Body of pancreas (tissue), 4 donors: ENCODE results near the gene STK36. TPM values are rescaled to one million over a fixed set of nuclear protein-coding genes. Genes with fewer than 3 reads are reported as not detected.
"Not testable (repeated sequence)": the region's sequence is repeated elsewhere in the genome, so short reads cannot be mapped to it uniquely, and the experiment has no call there.

Source experiments
- ATAC-seq: fragments of 150-250 bp; one replicate; pipeline ENCODE4 v1.9.1; 2016
- DNase-seq, 4 donors: peaks; one replicate each; pipeline ENCODE4 v3.0.0-alpha.2; 2019
- H3K27ac ChIP-seq, 4 donors: fragments of 200-600 bp; sonication (generic); 1 replicate in 3 of 4; 2 replicates in 1 of 4; pipeline versions ENCODE4 v1.5.1 to v1.6.1; 2016 to 2019; ENCODE audit warnings: mild to moderate bottlenecking in 1 of 4, mixed read lengths in 1 of 4, moderate library complexity in 1 of 4
- H3K27me3 ChIP-seq, 2 donors: fragments of 200-600 bp; sonication (generic); one replicate each; pipeline ENCODE4 v1.6.0; 2016; ENCODE audit warnings: mild to moderate bottlenecking in 1 of 2
- H3K36me3 ChIP-seq, 2 donors: fragments of 200-600 bp; sonication (generic); replicated peaks in 1 of 2; 2 replicates each; pipeline ENCODE4 v1.5.1; 2016; ENCODE audit warnings: low read depth in 2 of 2; ENCODE audit not compliant: insufficient read depth in 1 of 2
- H3K4me1 ChIP-seq: fragments of 200-600 bp; sonication (generic); one replicate; pipeline ENCODE4 v1.6.0; 2016
- H3K4me3 ChIP-seq, 2 donors: fragments of 200-600 bp; sonication (generic); 1 replicate in 1 of 2; 2 replicates in 1 of 2; pipeline ENCODE4 v1.5.1; 2016 to 2019
- H3K9me3 ChIP-seq, 3 donors: fragments of 200-600 bp; sonication (generic); 1 replicate in 2 of 3; 2 replicates in 1 of 3; pipeline ENCODE4 v1.5.1; 2016
- POLR2A ChIP-seq, 3 donors: fragments of 450-650 bp; IDR thresholded peaks; one replicate each; pipeline ENCODE4 v1.6.1; 2016; ENCODE audit warnings: antibody characterized with exemption in 3 of 3, mild to moderate bottlenecking in 2 of 3
- WGBS, 2 donors: methylation state at CpG; one replicate each; pipeline ENCODE4 v1.1.5; 2017; 5-methylcytosine and 5-hydroxymethylcytosine counted together
- intact Hi-C: fragments of 100-400 bp; cut with DNase I; formaldehyde crosslinking; loops from one replicate; pipeline ENCODE4 v1.15.1; 2023
- total RNA-seq, 2 donors: library from RNA; depleted of rRNA; stranded (reverse); fragments of >200 nt; gene quantifications; one replicate each; pipeline ENCODE4 v1.1.0, GENCODE V29; 2016
- TF ChIP-seq, protein P1 (sequence below), 7 experiments: fragments of 450-650 bp in 4 of 7; fragments of 200-600 bp in 3 of 7; sonication (generic) in 3 of 7; IDR thresholded peaks; one replicate each; pipeline ENCODE4 v1.5.1; 2016 to 2019; ENCODE audit warnings: antibody characterized with exemption in 7 of 7

The STK36 gene
- total RNA-seq, 2 donors from 2014 or later: 35.0 to 57.4 TPM

DNA sequence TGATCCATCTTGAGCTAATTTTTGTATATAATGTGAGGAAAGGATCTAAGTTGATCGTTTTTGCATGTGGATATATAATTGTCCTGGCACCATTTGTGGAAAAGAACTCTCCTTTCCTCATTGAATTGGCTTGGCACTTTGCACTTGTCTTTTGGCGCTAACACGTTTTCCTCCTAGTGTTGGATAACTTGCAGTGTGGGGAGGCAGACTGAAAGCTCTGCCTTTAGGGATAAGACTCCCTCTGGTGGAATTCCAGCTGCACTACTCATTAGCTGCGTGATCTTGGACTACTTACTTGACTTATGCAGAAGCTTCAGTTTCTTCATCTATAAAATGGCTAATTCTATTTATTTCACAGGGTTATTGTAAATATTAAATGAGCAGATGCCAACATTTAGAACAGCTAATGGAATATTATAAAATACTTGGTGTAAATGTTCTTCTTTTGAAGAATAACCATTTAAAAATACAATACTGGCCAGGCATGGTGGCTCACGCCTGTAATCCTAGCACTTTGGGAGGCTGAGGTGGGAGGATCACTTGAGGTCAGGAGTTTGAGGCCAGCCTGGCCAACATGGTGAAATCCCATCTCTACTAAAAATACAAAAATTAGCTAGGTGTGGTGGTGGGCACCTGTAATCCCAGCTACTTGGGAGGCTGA, 15.6 kb downstream of the STK36 start:
- H3K4me1 ChIP-seq, H3K9me3 ChIP-seq, H3K4me3 ChIP-seq, H3K27me3 ChIP-seq, intact Hi-C loops, H3K27ac ChIP-seq: not testable (repeated sequence)
- H3K36me3 ChIP-seq: peaks cover 0 to 15% of the 10 kb centered on the region in 2 donors
- DNase-seq (peak; percentile 57 to 77 (median 68)), ATAC-seq (peak; percentile 87)
- 18 to 20% methylated on average over 5 of the region's 5 CpGs for WGBS, 2 donors
- TF ChIP-seq, protein P1, sequence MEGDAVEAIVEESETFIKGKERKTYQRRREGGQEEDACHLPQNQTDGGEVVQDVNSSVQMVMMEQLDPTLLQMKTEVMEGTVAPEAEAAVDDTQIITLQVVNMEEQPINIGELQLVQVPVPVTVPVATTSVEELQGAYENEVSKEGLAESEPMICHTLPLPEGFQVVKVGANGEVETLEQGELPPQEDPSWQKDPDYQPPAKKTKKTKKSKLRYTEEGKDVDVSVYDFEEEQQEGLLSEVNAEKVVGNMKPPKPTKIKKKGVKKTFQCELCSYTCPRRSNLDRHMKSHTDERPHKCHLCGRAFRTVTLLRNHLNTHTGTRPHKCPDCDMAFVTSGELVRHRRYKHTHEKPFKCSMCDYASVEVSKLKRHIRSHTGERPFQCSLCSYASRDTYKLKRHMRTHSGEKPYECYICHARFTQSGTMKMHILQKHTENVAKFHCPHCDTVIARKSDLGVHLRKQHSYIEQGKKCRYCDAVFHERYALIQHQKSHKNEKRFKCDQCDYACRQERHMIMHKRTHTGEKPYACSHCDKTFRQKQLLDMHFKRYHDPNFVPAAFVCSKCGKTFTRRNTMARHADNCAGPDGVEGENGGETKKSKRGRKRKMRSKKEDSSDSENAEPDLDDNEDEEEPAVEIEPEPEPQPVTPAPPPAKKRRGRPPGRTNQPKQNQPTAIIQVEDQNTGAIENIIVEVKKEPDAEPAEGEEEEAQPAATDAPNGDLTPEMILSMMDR (IDR thresholded peaks at IDR 0.05): peak; percentile 40 to 85 (median 75)

DNA sequence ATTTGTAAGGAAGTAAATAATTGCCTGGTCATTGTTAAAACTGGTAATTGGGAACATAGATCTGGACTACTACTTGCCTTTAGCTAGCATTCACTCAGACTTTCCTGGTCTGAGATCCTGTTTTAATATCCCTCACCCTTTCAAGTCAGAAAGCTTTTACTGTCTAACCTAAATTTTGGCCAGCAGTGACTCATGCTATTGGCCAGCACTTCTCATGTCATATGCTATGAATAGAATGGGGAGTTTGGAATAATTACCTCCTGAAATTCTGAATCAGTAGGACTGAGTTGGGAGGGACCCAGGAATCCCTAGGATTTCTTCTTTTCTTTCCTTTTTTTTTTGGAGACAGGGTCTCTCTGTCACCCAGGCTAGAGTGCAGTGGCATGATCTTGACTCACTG, 19.3 kb downstream of the STK36 start:
- no peaks in the 10 kb centered on the region for H3K4me1 ChIP-seq
- TF ChIP-seq POLR2A (IDR thresholded peaks at IDR 0.05): no peak
- TF ChIP-seq, protein P1 (IDR thresholded peaks at IDR 0.05): no peak
- intact Hi-C loops: no loop called here
- no peaks in the 10 kb centered on the region for H3K27me3 ChIP-seq
- DNase-seq (no peak), ATAC-seq (no peak)
- H3K4me3 ChIP-seq: no peak overlapping the region
- no peak overlapping the region for H3K27ac ChIP-seq
- H3K36me3 ChIP-seq: peaks cover 0 to 23% of the 10 kb centered on the region in 2 donors
- no peaks in the 10 kb centered on the region for H3K9me3 ChIP-seq

DNA sequence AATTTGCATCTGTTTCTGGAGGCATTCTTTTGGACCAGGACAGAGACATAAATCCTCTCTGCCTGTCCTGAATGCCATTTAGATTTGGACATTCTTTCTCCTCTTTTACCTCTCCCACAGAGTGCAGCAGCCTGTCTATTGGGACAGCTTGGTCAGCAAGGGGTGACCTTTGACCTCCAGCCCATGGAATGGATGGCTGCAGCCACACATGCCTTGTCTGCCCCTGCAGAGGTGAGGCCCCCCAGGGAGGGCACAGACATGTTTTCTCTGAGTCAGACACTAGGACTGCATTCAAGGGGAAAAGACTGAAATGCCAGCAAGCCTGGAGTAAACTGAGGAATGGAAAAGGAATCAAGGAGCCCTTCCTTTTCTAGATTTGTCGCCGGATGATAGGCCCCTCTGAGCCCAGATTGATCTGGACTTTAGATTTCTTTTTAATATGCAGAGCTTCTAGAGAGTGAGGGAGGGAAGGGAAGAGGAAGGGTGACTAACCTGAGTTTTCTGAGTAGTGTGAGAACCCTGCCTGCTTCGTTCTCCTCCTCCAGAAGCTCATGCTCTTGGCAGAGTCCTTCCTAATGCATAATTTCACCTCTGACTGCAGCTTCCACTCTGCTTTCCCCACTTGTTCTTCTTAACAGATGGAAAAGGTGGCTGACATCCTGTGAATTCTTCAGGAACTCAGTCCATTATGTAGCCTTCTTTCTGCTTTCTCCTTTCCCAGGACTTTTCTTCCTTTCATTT, 22.7 kb downstream of the STK36 start:
- TF ChIP-seq, protein P1 (IDR thresholded peaks at IDR 0.05): no peak
- no peak for TF ChIP-seq POLR2A (IDR thresholded peaks at IDR 0.05)
- 90 to 94% methylated on average over 3 of the region's 3 CpGs for WGBS, 2 donors
- H3K27ac ChIP-seq: no peak overlapping the region
- intact Hi-C loops: no loop called here
- no peaks in the 10 kb centered on the region for H3K27me3 ChIP-seq
- H3K36me3 ChIP-seq: peaks cover 0 to 23% of the 10 kb centered on the region in 2 donors
- no peak overlapping the region for H3K4me3 ChIP-seq
- H3K4me1 ChIP-seq: no peaks in the 10 kb centered on the region
- no peaks in the 10 kb centered on the region for H3K9me3 ChIP-seq
- no peak for ATAC-seq
- DNase-seq: no peak

DNA sequence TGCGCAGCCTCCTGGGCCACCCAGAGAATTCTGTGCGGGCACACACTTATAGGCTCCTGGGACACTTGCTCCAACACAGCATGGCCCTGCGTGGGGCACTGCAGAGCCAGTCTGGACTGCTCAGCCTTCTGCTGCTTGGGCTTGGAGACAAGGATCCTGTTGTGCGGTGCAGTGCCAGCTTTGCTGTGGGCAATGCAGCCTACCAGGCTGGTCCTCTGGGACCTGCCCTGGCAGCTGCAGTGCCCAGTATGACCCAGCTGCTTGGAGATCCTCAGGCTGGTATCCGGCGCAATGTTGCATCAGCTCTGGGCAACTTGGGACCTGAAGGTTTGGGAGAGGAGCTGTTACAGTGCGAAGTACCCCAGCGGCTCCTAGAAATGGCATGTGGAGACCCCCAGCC, 27.0 kb downstream of the STK36 start:
- TF ChIP-seq POLR2A (IDR thresholded peaks at IDR 0.05): no peak
- TF ChIP-seq, protein P1 (IDR thresholded peaks at IDR 0.05): no peak
- 94% methylated on average over 8 of the region's 8 CpGs; no CpG with 5 or more reads in 1 of the 2 donors for WGBS, 2 donors
- Histone ChIP-seq H3K27me3 (no peaks in the 10 kb centered on the region), H3K4me1 (no peaks in the 10 kb centered on the region), H3K4me3 (no peak overlapping the region), H3K27ac (no peak overlapping the region), H3K36me3 (peaks cover 0 to 3% of the 10 kb centered on the region in 2 donors), H3K9me3 (no peaks in the 10 kb centered on the region)
- ATAC-seq (no peak), DNase-seq (no peak)
- intact Hi-C loops: no loop called here
